ENCODE results near the gene KPNA3. TPM values are rescaled to one million over a fixed set of nuclear protein-coding genes. Genes with fewer than 3 reads are reported as not detected.

KPNA3 gene
- total and polyA plus RNA-seq, 2 donors (not counting 3 experiments of a cell fraction or from before 2014, with no cell fraction given): 19.6 to 60.4 TPM

DNA sequence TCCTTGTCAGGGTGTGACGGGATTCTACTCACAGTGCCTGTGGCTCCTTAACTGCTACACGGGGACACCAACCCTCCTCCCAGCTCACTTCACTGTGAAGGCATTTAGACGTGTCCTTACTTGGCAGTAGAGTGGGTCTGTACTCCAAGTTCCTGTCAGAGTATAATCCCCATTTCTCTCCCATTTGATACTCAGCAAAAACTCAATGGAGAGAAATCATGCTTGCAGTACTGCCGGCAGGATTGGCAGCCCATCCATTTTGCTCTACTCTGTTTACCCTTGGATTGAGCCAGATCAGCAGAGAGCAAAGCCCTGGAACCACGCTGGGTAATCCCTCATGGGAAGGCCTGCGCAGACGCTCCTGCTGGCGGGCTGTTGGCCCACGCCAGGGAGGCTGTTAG is 135.2 kb downstream of the KPNA3 start:
- no peak overlapping the region for H2AFZ ChIP-seq (ENCODE audit: low read depth, low read length)

More for the DNA sequence above, 135.2 kb downstream of the KPNA3 start:
- no peak for DNase-seq (ENCODE audit: low read depth, low spot score)
- dilution Hi-C loops (cut with MboI; ENCODE audit: extremely low pct_ligation_motif_present, low sequenced_read_pairs) (no loop called here), intact Hi-C loops (cut with micrococcal nuclease) (no loop called here)
- Histone ChIP-seq H3K27ac (ENCODE audit: insufficient read depth, low read depth, low read length) (no peak overlapping the region), H3K4me2 (ENCODE audit: insufficient read depth, low read length) (no peak overlapping the region), H3K9me3 (replicated peaks; ENCODE audit: control insufficient read depth, insufficient read depth, low read length) (no peaks in the 10 kb centered on the region), H3K79me2 (ENCODE audit: control insufficient read depth, insufficient read depth, low read length) (no peaks in the 10 kb centered on the region), H3K4me3 (replicated peaks in 1 of 3; ENCODE audit: insufficient read depth in 1 of 3, low read depth in 1 of 3, low read length in 3 of 3) (no peak overlapping the region), H3K4me1 (ENCODE audit: control insufficient read depth, extremely low read depth, insufficient read depth, low read length) (no peaks in the 10 kb centered on the region), H4K20me1 (replicated peaks; ENCODE audit: control insufficient read depth, extremely low read depth, insufficient read depth, low read length) (no peaks in the 10 kb centered on the region), H3K27me3 (ENCODE audit: control insufficient read depth in 2 of 2, insufficient read depth in 2 of 2, low read length in 2 of 2) (no peaks in the 10 kb centered on the region), H3K36me3 (ENCODE audit: control insufficient read depth in 2 of 2, extremely low read depth in 1 of 2, insufficient read depth in 2 of 2, low read length in 2 of 2) (peaks cover 2 to 4% of the 10 kb centered on the region in 2 experiments), H3K9me1 (replicated peaks; ENCODE audit: control insufficient read depth, extremely low read depth, insufficient read depth, low read length) (no peaks in the 10 kb centered on the region), H3K9ac (replicated peaks; ENCODE audit: extremely low read depth, insufficient read depth, low read length) (no peak overlapping the region)
- ChIA-PET CTCF (no interaction called here), POLR2A (no interaction called here)
- no TSS peak for BruUV-seq (replicated peaks)
- FAIRE-seq: no peak
- no peak for TF ChIP-seq FOS (IDR thresholded peaks at IDR 0.05; ENCODE audit: borderline replicate concordance, insufficient read depth, low read length)
- TF ChIP-seq, protein P1, sequence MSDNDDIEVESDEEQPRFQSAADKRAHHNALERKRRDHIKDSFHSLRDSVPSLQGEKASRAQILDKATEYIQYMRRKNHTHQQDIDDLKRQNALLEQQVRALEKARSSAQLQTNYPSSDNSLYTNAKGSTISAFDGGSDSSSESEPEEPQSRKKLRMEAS (IDR thresholded peaks at IDR 0.05; ENCODE audit: insufficient read depth, insufficient read length): no peak
- no peak for TF ChIP-seq EZH2 (IDR thresholded peaks at IDR 0.05; ENCODE audit: borderline replicate concordance, low read depth, low read length, severe bottlenecking)
- TF ChIP-seq POLR2AphosphoS5 (IDR thresholded peaks at IDR 0.05; ENCODE audit: insufficient read depth, low read depth, low read length): no peak
- TF ChIP-seq, protein P2, sequence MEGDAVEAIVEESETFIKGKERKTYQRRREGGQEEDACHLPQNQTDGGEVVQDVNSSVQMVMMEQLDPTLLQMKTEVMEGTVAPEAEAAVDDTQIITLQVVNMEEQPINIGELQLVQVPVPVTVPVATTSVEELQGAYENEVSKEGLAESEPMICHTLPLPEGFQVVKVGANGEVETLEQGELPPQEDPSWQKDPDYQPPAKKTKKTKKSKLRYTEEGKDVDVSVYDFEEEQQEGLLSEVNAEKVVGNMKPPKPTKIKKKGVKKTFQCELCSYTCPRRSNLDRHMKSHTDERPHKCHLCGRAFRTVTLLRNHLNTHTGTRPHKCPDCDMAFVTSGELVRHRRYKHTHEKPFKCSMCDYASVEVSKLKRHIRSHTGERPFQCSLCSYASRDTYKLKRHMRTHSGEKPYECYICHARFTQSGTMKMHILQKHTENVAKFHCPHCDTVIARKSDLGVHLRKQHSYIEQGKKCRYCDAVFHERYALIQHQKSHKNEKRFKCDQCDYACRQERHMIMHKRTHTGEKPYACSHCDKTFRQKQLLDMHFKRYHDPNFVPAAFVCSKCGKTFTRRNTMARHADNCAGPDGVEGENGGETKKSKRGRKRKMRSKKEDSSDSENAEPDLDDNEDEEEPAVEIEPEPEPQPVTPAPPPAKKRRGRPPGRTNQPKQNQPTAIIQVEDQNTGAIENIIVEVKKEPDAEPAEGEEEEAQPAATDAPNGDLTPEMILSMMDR (IDR thresholded peaks at IDR 0.05; ENCODE audit: extremely low read depth in 1 of 2, insufficient read depth in 1 of 2, low read depth in 1 of 2, low read length in 2 of 2): no peak
- TF ChIP-seq POLR2A (IDR thresholded peaks at IDR 0.05; ENCODE audit: low read depth, low read length): no peak
- no peak for TF ChIP-seq JUN (IDR thresholded peaks at IDR 0.05; ENCODE audit: borderline replicate concordance, insufficient read depth, insufficient read length, low read depth)
- no peak for TF ChIP-seq GATA2 (IDR thresholded peaks at IDR 0.05; ENCODE audit: insufficient read depth, insufficient read length, low read depth, low read length)
- TF ChIP-seq MYC (IDR thresholded peaks at IDR 0.05; ENCODE audit: low read depth, low read length): no peak
